HTR-8/SVneo (cell line): ENCODE data around the gene ARHGEF3.
"Not testable (repeated sequence)": the region's sequence is repeated elsewhere in the genome, so short reads cannot be mapped to it uniquely, and the experiment has no call there.

Experiments used
- DNase-seq: peaks from one replicate; pipeline ENCODE4 v3.0.0; 2011; ENCODE audit warnings: low spot score, mixed read lengths; ENCODE audit not compliant: insufficient read length
- FAIRE-seq: peaks from 2 replicates; lab custom pipeline; 2011; peaks lifted over from hg19 to GRCh38; lab: Jason Lieb, UNC

ARHGEF3 gene

GRCh38 chr3:56748663-56749231, 53.0 kb downstream of the ARHGEF3 start:
- DNase-seq, result no peak

GRCh38 chr3:56747150-56747549, 54.6 kb downstream of the ARHGEF3 start:
- DNase-seq, result no peak
- no peak for FAIRE-seq

More at GRCh38 chr3:56748663-56749231, 53.0 kb downstream of the ARHGEF3 start:
- no peak for FAIRE-seq

GRCh38 chr3:56744016-56744415, 57.7 kb downstream of the ARHGEF3 start:
- FAIRE-seq, result no peak
- no peak for DNase-seq

DNA sequence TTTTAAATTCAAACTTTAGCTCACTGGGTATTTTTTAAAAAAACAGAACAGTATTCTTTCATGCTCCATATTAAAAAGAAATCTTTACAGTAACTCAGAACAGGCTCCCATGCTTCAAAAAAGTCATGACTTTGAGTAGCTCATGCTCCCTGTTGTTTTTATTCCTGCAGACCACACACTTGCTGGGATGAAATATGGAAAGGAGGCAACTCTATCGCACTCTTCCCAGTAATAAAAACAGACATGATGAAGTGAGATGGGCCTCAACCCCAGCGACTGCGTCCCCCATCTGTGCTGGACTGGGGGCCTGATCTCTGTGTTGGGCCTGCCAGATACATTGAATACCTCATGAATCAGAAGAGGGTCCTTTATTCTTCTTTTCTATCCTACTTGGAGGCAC, 58.9 kb downstream of the ARHGEF3 start:
- no peak for DNase-seq
- FAIRE-seq, result no peak

DNA sequence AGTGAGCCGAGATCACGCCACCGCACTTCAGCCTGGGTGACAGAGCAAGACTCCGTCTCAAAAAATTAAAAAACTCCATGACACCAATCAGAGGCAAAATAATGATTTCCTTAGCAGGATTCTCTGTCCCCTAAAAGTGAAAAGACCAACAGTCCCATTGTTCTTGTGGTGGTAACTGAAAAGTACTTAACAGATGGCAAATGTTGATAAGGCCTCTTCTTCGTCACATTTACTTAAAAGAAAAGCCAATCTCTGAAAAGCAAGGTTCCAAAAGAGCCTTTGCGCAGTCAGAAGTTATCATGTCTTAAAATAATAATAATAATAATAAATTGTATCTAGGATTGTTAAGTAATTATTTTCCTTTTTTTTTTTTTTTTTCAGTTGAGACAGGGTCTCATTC, 62.7 kb downstream of the ARHGEF3 start:
- FAIRE-seq, result no peak
- DNase-seq, result no peak

GRCh38 chr3:56737006-56737405, 64.7 kb downstream of the ARHGEF3 start:
- DNase-seq (no peak), FAIRE-seq (no peak)

- no peak for FAIRE-seq
- no peak for DNase-seq
Measured at GRCh38 chr3:56732109-56732508, 69.6 kb downstream of the ARHGEF3 start.

DNA sequence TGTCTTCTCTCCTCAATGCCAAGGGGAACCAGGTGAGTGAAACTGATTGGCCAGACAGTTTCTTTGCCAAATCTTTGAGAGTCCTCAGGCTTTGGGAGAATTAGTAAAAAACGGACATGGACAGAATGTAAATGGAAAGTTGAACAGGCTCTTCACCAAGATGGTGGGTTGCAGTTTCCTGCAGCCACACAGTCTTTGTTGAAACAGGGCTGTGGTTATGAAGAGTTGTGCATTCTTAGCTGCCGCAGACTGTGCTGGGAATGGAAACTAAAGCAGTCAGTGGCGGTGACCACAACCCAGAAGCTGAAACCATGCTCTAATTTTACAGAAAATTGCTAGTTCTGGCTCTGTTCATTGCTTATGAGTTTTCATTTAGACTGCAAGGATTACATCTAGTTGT, 76.6 kb downstream of the ARHGEF3 start:
- DNase-seq (no peak), FAIRE-seq (no peak)

GRCh38 chr3:56724676-56725075, 77.1 kb downstream of the ARHGEF3 start:
- no peak for FAIRE-seq
- DNase-seq, result no peak

- DNase-seq (no peak), FAIRE-seq (no peak)
Measured at GRCh38 chr3:56720849-56721248, 80.9 kb downstream of the ARHGEF3 start.

DNA sequence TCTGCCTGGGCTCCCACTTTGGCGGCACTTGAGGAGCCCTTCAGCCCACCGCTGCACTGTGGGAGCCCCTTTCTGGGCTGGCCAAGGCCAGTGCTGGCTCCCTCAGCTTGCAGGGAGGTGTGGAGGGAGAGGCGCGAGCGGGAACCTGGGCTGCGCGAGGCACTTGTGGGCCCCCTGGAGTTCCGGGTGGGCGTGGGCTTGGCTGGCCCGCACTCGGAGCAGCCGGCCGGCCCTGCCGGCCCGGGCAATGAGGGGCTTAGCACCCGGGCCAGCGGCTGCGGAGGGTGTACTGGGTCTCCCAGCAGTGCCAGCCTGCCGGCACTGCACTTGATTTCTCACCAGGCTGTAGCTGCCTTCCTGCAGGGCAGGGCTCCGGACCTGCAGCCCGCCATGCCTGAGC, 82.9 kb downstream of the ARHGEF3 start:
- not testable (repeated sequence) for DNase-seq, FAIRE-seq

DNA sequence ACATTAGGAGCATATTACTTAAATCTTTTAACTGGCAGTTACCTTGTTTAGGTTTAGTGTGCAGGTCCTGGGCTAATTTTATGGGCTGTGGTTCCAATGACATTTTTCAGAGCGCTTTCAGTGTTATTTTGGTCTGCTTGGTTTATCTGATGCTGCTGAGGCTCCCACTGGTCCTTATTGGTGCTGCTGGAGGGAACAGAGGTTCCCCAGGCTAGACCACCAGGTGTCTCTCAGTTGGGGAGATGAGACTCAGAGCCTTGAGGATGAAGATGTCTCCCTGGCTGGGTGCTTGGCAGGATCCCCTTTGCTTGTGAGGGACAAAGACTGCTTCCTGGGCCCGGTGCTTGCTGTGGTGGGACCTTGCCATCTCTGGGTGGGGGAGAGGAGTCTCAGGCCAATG, 90.4 kb downstream of the ARHGEF3 start:
- no peak for DNase-seq
- FAIRE-seq, result no peak

DNA sequence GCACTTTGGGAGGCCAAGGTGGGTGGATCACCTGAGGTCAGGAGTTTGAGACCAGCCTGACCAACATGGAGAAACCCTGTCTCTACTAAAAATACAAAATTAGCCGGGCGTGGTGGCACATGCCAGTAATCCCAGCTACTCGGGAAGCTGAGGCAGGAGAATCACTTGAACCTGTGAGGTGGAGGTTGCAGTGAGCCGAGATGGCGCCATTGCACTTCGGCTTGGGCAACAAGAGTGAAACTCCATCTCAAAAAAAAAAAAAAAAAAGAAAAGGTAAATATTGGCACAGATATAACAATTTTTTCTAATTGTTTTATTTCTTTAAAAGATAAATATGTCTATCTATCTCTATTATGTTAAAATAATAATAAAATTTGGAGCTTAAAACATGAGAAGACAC, 94.3 kb downstream of the ARHGEF3 start:
- not testable (repeated sequence) for FAIRE-seq, DNase-seq

DNA sequence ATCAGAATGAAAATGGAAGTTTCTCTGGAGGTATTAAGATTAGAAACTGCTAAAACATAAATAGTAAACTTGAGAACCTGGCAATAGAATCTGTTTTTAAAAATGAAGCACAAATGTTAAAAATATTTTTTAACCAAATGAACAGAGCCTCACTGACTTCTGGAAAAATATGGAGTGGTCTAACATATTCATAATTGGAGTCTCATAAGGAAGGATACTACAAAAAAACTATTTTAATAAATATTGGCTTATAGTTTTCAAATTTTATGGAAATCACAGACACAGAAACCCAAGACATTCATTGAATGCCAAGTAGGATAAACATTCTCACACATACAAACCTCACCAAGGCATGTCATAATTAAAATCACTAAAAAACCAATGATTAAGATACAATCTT, 95.1 kb downstream of the ARHGEF3 start:
- DNase-seq (no peak), FAIRE-seq (no peak)

GRCh38 chr3:56704706-56705105, 97.0 kb downstream of the ARHGEF3 start:
- FAIRE-seq, result no peak

GRCh38 chr3:56702490-56703315, 99.0 kb downstream of the ARHGEF3 start:
- DNase-seq, result peak; percentile 52
- FAIRE-seq, result no peak

More at GRCh38 chr3:56704706-56705105, 97.0 kb downstream of the ARHGEF3 start:
- no peak for DNase-seq

GRCh38 chr3:56700151-56700550, 101.6 kb downstream of the ARHGEF3 start:
- DNase-seq (no peak), FAIRE-seq (no peak)

- FAIRE-seq, result no peak
- no peak for DNase-seq
Measured at GRCh38 chr3:56694867-56695683, 106.7 kb downstream of the ARHGEF3 start.

DNA sequence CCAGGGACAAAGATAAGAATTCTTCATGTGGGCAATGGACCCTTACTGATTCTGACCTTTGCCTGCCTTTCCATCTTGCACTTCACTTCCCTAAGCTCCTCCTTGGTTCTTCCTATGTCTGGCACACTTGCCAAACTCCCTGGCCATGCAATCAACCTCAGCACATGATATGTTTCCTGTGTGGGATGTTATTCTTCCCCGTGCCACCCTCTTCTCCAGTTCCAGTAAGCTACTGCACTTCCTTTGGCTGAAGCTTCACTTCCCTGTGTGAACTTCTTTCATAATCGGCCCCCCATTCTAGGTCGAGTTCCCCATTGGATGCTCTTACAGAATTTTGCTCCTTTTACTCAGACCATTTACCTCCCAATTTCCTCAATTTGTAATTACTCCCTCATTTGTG, 108.0 kb downstream of the ARHGEF3 start:
- no peak for FAIRE-seq
- DNase-seq, result no peak

GRCh38 chr3:56692520-56693433, 109.0 kb downstream of the ARHGEF3 start:
- DNase-seq, FAIRE-seq: not testable (repeated sequence)
